GM23248 (cell line): Measurements from ENCODE around the gene TSPAN8. TPM values are rescaled to one million over a fixed set of nuclear protein-coding genes. Genes with fewer than 3 reads are reported as not detected.

Experiments used
- DNase-seq: peaks from one replicate; pipeline ENCODE4 v3.0.0-alpha.2; 2015
- H2AFZ ChIP-seq: fragments of 200-600 bp; sonication (generic); 2 replicates; pipeline ENCODE4 v1.6.1; 2016; ENCODE audit warnings: antibody characterized with exemption
- H3F3A ChIP-seq: fragments of 200-600 bp; sonication (generic); 2 replicates; pipeline ENCODE4 v1.6.1; 2016; ENCODE audit warnings: mild to moderate bottlenecking, antibody characterized with exemption, mixed run types; ENCODE audit not compliant: insufficient read depth
- H3K27ac ChIP-seq: fragments of 200-600 bp; sonication (generic); 2 replicates; pipeline ENCODE4 v1.5.1; 2016; ENCODE audit warnings: mild to moderate bottlenecking
- H3K27me3 ChIP-seq: fragments of 200-600 bp; sonication (generic); replicated peaks from 2 replicates; pipeline ENCODE4 v1.6.1; 2016; ENCODE audit warnings: mild to moderate bottlenecking; ENCODE audit not compliant: insufficient read depth
- H3K36me3 ChIP-seq: fragments of 200-600 bp; sonication (generic); 2 replicates; pipeline ENCODE4 v1.6.1; 2016; ENCODE audit warnings: low read depth, mild to moderate bottlenecking
- H3K4me1 ChIP-seq: fragments of 200-600 bp; sonication (generic); 2 replicates; pipeline ENCODE4 v1.6.1; 2016; ENCODE audit warnings: mild to moderate bottlenecking; ENCODE audit not compliant: insufficient read depth
- H3K4me2 ChIP-seq: fragments of 200-600 bp; sonication (generic); one replicate; pipeline ENCODE4 v1.6.1; 2016; ENCODE audit warnings: mild to moderate bottlenecking; ENCODE audit not compliant: unreplicated experiment
- H3K4me3 ChIP-seq: fragments of 200-600 bp; sonication (generic); 2 replicates; pipeline ENCODE4 v1.5.1; 2016; ENCODE audit warnings: mild to moderate bottlenecking
- H3K79me2 ChIP-seq: fragments of 200-600 bp; sonication (generic); 2 replicates; pipeline ENCODE4 v1.6.1; 2016; ENCODE audit warnings: mild to moderate bottlenecking; ENCODE audit not compliant: insufficient read depth
- H3K9ac ChIP-seq: fragments of 200-600 bp; sonication (generic); 2 replicates; pipeline ENCODE4 v1.6.1; 2016; ENCODE audit warnings: mild to moderate bottlenecking
- H3K9me2 ChIP-seq: fragments of 200-600 bp; sonication (generic); 2 replicates; pipeline ENCODE4 v1.6.1; 2016; ENCODE audit warnings: mixed run types, mild to moderate bottlenecking, moderate library complexity; ENCODE audit not compliant: insufficient read depth
- H3K9me3 ChIP-seq: fragments of 200-600 bp; sonication (generic); one replicate; pipeline ENCODE4 v1.6.1; 2017; ENCODE audit warnings: low read depth
- H4K20me1 ChIP-seq: fragments of 200-600 bp; sonication (generic); 2 replicates; pipeline ENCODE4 v1.6.0; 2016; ENCODE audit not compliant: insufficient read depth
- EZH2 ChIP-seq: fragments of 200-600 bp; sonication (generic); IDR thresholded peaks from 2 replicates; pipeline ENCODE4 v1.6.1; 2018; ENCODE audit warnings: antibody characterized with exemption, mild to moderate bottlenecking; ENCODE audit not compliant: insufficient read depth, poor library complexity, severe bottlenecking
- EZH2phosphoT487 ChIP-seq: fragments of 200-600 bp; sonication (generic); IDR thresholded peaks from 2 replicates; pipeline ENCODE4 v1.6.1; 2018; ENCODE audit warnings: antibody characterized with exemption, moderate library complexity, mild to moderate bottlenecking, low read depth; ENCODE audit not compliant: insufficient read depth
- WGBS, 2 experiments: methylation state at CpG; one replicate each; pipeline ENCODE4 v1.1.6; 2015 to 2017; ENCODE audit warnings: low lambda C conversion rate in 2 of 2, low coverage in 1 of 2; ENCODE audit errors: missing lambda C conversion rate in 2 of 2; 5-methylcytosine and 5-hydroxymethylcytosine counted together
- in situ Hi-C: fragments of 300-500 bp; cut with MboI; formaldehyde crosslinking; loops from 2 replicates; pipeline ENCODE4 v1.15.0; 2020
- polyA plus RNA-seq: library from polyadenylated mRNA; unstranded; fragments of >200 nt; fragmentation: Nextera tagmentation; extraction: Ambion mirVana; gene quantifications from 2 replicates; pipeline ENCODE4 v1.2.1, GENCODE V29; 2016
- total RNA-seq: library from RNA; depleted of rRNA; stranded (reverse); fragments of >200 nt; shearing (Covaris generic); gene quantifications from 2 replicates; pipeline ENCODE4 v1.2.3, GENCODE V29; 2014

TSPAN8 gene
- total and polyA plus RNA-seq, 2 experiments from 2014 or later = not detected

- H3K9me2 ChIP-seq = no peaks in the 10 kb centered on the region
- H2AFZ ChIP-seq = no peak overlapping the region
- H3K9ac ChIP-seq = no peak overlapping the region
- no peak overlapping the region for H3K27ac ChIP-seq
- H3K36me3 ChIP-seq = no peaks in the 10 kb centered on the region
- no peaks in the 10 kb centered on the region for H3K9me3 ChIP-seq
- no peaks in the 10 kb centered on the region for H4K20me1 ChIP-seq
- no peaks in the 10 kb centered on the region for H3F3A ChIP-seq
- WGBS, 2 experiments = 4 to 18% methylated on average over 1 of the region's 1 CpG
- H3K4me2 ChIP-seq = no peak overlapping the region
- TF ChIP-seq EZH2phosphoT487 = no peak
- no peaks in the 10 kb centered on the region for H3K79me2 ChIP-seq
- in situ Hi-C loops = no loop called here
- no peaks in the 10 kb centered on the region for H3K27me3 ChIP-seq
- no peak for DNase-seq
- no peak overlapping the region for H3K4me3 ChIP-seq
- H3K4me1 ChIP-seq = no peaks in the 10 kb centered on the region
Measured at GRCh38 chr12:71130521-71131069, 27.2 kb downstream of the TSPAN8 start.

- Histone ChIP-seq H3K4me3 (no peak overlapping the region), H3K36me3 (no peaks in the 10 kb centered on the region), H3K27me3 (no peaks in the 10 kb centered on the region), H2AFZ (no peak overlapping the region), H3K79me2 (no peaks in the 10 kb centered on the region), H3F3A (no peaks in the 10 kb centered on the region), H3K4me2 (no peak overlapping the region), H3K9me2 (no peaks in the 10 kb centered on the region), H3K27ac (no peak overlapping the region), H3K9me3 (no peaks in the 10 kb centered on the region), H3K4me1 (no peaks in the 10 kb centered on the region), H3K9ac (no peak overlapping the region), H4K20me1 (no peaks in the 10 kb centered on the region)
- TF ChIP-seq EZH2phosphoT487 = no peak
- TF ChIP-seq EZH2 = no peak
- no peak for DNase-seq
- in situ Hi-C loops = no loop called here
- 32 to 37% methylated on average over 2 of the region's 2 CpGs for WGBS, 2 experiments
Measured at GRCh38 chr12:71129364-71129763, 28.4 kb downstream of the TSPAN8 start.

GRCh38 chr12:71128191-71128788 lies 29.5 kb downstream of the TSPAN8 start:
- H3K79me2 ChIP-seq = no peaks in the 10 kb centered on the region
- 0 to 3% methylated on average over 1 of the region's 1 CpG for WGBS, 2 experiments
- H3K9ac ChIP-seq = no peak overlapping the region
- H3K9me2 ChIP-seq = no peaks in the 10 kb centered on the region
- no peaks in the 10 kb centered on the region for H3K36me3 ChIP-seq
- H3F3A ChIP-seq = no peaks in the 10 kb centered on the region
- H3K27ac ChIP-seq = no peak overlapping the region
- no peaks in the 10 kb centered on the region for H3K9me3 ChIP-seq
- in situ Hi-C loops = no loop called here
- DNase-seq = no peak
- no peak overlapping the region for H3K4me3 ChIP-seq
- H2AFZ ChIP-seq = no peak overlapping the region
- no peak overlapping the region for H3K4me2 ChIP-seq
- H4K20me1 ChIP-seq = no peaks in the 10 kb centered on the region
- H3K4me1 ChIP-seq = no peaks in the 10 kb centered on the region
- H3K27me3 ChIP-seq = no peaks in the 10 kb centered on the region
- no peak for TF ChIP-seq EZH2phosphoT487
- TF ChIP-seq EZH2 = no peak

- TF ChIP-seq EZH2phosphoT487 = no peak
- TF ChIP-seq EZH2 = no peak
- no peaks in the 10 kb centered on the region for H3F3A ChIP-seq
- H3K36me3 ChIP-seq = no peaks in the 10 kb centered on the region
- in situ Hi-C loops = no loop called here
- H3K4me3 ChIP-seq = no peak overlapping the region
- no peak overlapping the region for H2AFZ ChIP-seq
- no peak overlapping the region for H3K27ac ChIP-seq
- no peak for DNase-seq
- WGBS, 2 experiments = 70 to 86% methylated on average over 1 of the region's 1 CpG
- no peaks in the 10 kb centered on the region for H3K4me1 ChIP-seq
- H3K79me2 ChIP-seq = no peaks in the 10 kb centered on the region
- H3K27me3 ChIP-seq = no peaks in the 10 kb centered on the region
- H3K9me2 ChIP-seq = no peaks in the 10 kb centered on the region
- H3K9me3 ChIP-seq = no peaks in the 10 kb centered on the region
- H3K9ac ChIP-seq = no peak overlapping the region
- no peaks in the 10 kb centered on the region for H4K20me1 ChIP-seq
- no peak overlapping the region for H3K4me2 ChIP-seq
Measured at GRCh38 chr12:71125949-71126348, 31.9 kb downstream of the TSPAN8 start.

- Histone ChIP-seq H3K36me3 (no peaks in the 10 kb centered on the region), H3K27ac (no peak overlapping the region), H3K9ac (no peak overlapping the region), H3K4me1 (no peaks in the 10 kb centered on the region), H3K79me2 (no peaks in the 10 kb centered on the region), H3K9me3 (no peaks in the 10 kb centered on the region), H3F3A (no peaks in the 10 kb centered on the region), H4K20me1 (no peaks in the 10 kb centered on the region), H3K4me2 (no peak overlapping the region), H3K9me2 (no peaks in the 10 kb centered on the region), H3K27me3 (no peaks in the 10 kb centered on the region), H3K4me3 (no peak overlapping the region), H2AFZ (no peak overlapping the region)
- in situ Hi-C loops = no loop called here
- DNase-seq = no peak
- WGBS, 2 experiments = 3 to 8% methylated on average over 2 of the region's 2 CpGs
- TF ChIP-seq EZH2 = no peak
Measured at GRCh38 chr12:71125515-71125914, 32.3 kb downstream of the TSPAN8 start.
